ENCODE results near the gene CDCA5.
A peak's percentile ranks its signal among the peaks of the same experiment; 100 is the strongest.

CDCA5 gene

DNA sequence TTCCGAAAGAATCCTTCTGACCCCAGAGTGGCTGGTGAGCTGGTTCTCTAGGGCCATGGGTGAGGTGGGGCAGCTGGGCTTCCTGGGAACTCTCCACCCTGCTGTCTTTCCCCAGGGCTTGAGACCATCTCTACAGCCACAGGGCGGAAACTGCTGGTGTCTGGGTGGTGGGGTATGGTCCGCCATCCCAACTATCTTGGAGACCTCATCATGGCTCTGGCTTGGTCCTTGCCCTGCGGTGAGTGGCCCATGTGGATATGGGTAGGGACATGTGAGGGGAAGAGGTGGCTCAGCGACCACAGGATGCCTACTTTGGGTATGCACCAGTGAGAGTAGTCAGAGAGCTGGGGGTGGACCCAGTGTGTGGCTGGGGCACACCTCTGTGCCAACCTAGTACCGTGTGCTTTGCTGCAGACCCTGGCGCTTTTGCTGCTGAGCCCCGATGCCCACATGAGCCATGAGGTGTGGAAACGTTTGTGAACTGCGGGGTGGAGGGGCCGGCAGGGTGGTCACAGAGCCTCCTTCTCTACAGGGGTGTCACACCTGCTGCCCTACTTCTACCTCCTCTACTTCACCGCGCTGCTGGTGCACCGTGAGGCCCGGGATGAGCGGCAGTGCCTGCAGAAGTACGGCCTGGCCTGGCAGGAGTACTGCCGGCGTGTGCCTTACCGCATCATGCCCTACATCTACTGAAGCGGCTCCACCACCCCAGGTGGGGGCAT lies 31.7 kb upstream of the CDCA5 start:
- H3K4me3 ChIP-seq (ENCODE audit: low read length), result no peak overlapping the region
- H3K36me3 ChIP-seq (ENCODE audit: insufficient read depth, low read length), result peaks cover 43% of the 10 kb centered on the region

DNA sequence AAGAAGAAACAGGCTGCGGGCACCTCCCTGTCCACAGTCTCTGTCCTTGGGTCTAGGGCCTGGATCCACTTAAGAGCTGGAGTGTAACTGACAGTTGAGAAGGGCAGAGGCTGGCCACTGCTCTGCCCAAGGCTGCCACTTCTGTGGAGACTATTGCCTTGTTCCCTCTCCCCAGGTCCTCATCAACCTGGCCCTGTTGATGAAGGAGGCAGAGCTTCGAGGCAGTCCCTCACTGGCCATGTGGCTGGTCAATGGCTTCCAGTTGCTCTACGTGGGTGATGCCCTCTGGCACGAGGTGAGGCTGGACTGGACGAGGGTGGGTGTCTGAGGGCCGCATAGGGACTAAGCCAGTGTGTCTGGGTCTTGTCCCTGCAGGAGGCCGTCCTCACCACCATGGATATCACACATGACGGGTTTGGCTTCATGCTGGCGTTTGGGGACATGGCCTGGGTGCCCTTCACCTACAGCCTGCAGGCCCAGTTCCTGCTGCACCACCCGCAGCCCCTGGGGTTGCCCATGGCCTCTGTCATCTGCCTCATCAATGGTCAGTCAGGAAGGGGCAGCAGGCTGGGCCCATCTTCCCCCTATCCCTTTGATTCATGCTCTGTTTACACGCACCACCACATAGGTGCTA lies 30.8 kb upstream of the CDCA5 start:
- Histone ChIP-seq H3K4me1 (ENCODE audit: insufficient read depth, low read length) (peaks cover 47% of the 10 kb centered on the region), H2AFZ (ENCODE audit: low read depth, low read length) (no peak overlapping the region), H3K4me3 (ENCODE audit: low read length) (no peak overlapping the region), H3K36me3 (ENCODE audit: insufficient read depth, low read length) (peaks cover 35% of the 10 kb centered on the region), H3K9me3 (ENCODE audit: low read length) (no peaks in the 10 kb centered on the region), H3K27me3 (ENCODE audit: insufficient read depth, low read length) (no peaks in the 10 kb centered on the region)

More for the DNA sequence above, 31.7 kb upstream of the CDCA5 start:
- Histone ChIP-seq H3K27me3 (ENCODE audit: insufficient read depth, low read length) (no peaks in the 10 kb centered on the region), H2AFZ (ENCODE audit: low read depth, low read length) (no peak overlapping the region), H3K4me1 (ENCODE audit: insufficient read depth, low read length) (peaks cover 45% of the 10 kb centered on the region), H3K9me3 (ENCODE audit: low read length) (no peaks in the 10 kb centered on the region)

DNA sequence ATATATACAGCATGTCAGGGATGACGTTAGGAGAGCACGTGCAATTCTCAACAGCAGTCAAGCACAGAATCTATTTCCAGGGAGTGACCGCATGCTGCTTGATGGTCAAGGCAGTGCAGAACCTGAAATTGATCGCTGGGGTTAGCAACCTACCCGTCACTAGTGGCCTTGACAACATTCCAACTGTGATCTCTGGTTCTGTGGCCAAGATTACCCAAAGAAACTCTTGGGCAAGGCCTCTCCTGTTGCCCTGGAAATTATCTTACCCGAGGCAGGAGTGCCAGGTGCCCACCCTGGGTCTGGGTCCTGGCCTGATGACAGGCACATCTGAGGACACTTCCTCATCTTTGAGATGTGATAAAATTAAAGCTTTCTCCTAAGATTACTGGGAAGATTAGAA lies 30.0 kb upstream of the CDCA5 start:
- H2AFZ ChIP-seq (ENCODE audit: low read depth, low read length), result no peak overlapping the region
- no peaks in the 10 kb centered on the region for H3K9me3 ChIP-seq (ENCODE audit: low read length)
- H3K36me3 ChIP-seq (ENCODE audit: insufficient read depth, low read length), result peaks cover 33% of the 10 kb centered on the region
- no peak overlapping the region for H3K4me3 ChIP-seq (ENCODE audit: low read length)
- H3K27me3 ChIP-seq (ENCODE audit: insufficient read depth, low read length), result no peaks in the 10 kb centered on the region
- H3K4me1 ChIP-seq (ENCODE audit: insufficient read depth, low read length), result peaks cover 47% of the 10 kb centered on the region

GRCh38 chr11:65113361-65113756 lies 29.5 kb upstream of the CDCA5 start:
- Histone ChIP-seq H2AFZ (ENCODE audit: low read depth, low read length) (no peak overlapping the region), H3K36me3 (ENCODE audit: insufficient read depth, low read length) (peaks cover 32% of the 10 kb centered on the region), H3K4me3 (ENCODE audit: low read length) (peak overlapping the region; percentile 95), H3K4me1 (ENCODE audit: insufficient read depth, low read length) (peaks cover 47% of the 10 kb centered on the region), H3K27me3 (ENCODE audit: insufficient read depth, low read length) (no peaks in the 10 kb centered on the region), H3K9me3 (ENCODE audit: low read length) (no peaks in the 10 kb centered on the region)

GRCh38 chr11:65112546-65113360 lies 28.9 kb upstream of the CDCA5 start:
- H3K4me3 ChIP-seq (ENCODE audit: low read length), result peak overlapping the region; percentile 95
- H3K27me3 ChIP-seq (ENCODE audit: insufficient read depth, low read length), result no peaks in the 10 kb centered on the region
- no peaks in the 10 kb centered on the region for H3K9me3 ChIP-seq (ENCODE audit: low read length)
- H3K36me3 ChIP-seq (ENCODE audit: insufficient read depth, low read length), result peaks cover 31% of the 10 kb centered on the region
- peaks cover 47% of the 10 kb centered on the region for H3K4me1 ChIP-seq (ENCODE audit: insufficient read depth, low read length)
- H2AFZ ChIP-seq (ENCODE audit: low read depth, low read length), result no peak overlapping the region

DNA sequence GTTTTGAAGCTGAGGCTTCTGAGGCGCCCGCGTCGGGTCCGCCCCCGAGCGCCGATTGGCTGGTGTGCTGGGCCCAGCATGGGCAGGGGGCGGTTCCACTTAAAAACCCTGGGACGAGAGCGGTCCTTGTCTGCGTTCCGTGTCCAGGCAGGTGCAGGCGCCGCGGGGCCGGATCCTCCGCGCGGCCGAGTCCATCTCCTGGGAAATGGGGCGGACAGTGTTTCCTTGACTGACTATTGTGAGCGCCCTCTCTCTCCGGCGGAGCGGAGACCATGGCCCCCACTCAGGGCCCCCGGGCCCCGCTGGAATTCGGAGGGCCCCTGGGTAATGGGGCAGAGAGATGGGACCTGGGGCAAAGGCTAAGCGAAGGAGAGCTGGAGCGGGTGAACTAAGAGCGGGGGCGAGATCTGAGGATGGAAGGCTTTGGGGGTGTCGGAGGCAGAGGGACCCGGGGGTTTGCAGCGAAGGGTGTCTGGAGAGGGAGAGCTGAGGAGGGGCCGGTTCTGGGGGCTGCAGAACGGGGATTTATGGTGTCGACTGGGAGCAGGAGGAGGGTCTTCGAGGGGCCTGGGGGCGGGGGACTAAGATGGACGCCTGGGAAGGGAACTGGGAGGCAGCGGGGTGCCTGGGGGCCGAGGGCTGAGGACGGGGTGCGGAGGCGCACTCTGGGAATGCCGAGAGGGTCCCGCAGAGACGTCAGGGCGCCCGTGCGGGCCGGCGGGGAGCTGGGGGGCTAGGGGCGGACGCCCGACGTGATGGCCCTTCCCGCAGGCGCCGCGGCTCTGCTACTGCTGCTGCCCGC lies 28.1 kb upstream of the CDCA5 start, which contains the start of gene TM7SF2:
Gene TM7SF2 (plus strand): TSS at position 129 of the 802 bp plus-strand sequence. CDS start 144 bp downstream, at position 273.
- Histone ChIP-seq H3K4me3 (ENCODE audit: low read length) (peak within 1 kb of the TSS; percentile 95), H3K36me3 (ENCODE audit: insufficient read depth, low read length) (peaks cover 31% of the 10 kb centered on the region), H2AFZ (ENCODE audit: low read depth, low read length) (no peak within 1 kb of the TSS), H3K9me3 (ENCODE audit: low read length) (no peaks in the 10 kb centered on the region), H3K27me3 (ENCODE audit: insufficient read depth, low read length) (no peaks in the 10 kb centered on the region), H3K4me1 (ENCODE audit: insufficient read depth, low read length) (peaks cover 45% of the 10 kb centered on the region)

DNA sequence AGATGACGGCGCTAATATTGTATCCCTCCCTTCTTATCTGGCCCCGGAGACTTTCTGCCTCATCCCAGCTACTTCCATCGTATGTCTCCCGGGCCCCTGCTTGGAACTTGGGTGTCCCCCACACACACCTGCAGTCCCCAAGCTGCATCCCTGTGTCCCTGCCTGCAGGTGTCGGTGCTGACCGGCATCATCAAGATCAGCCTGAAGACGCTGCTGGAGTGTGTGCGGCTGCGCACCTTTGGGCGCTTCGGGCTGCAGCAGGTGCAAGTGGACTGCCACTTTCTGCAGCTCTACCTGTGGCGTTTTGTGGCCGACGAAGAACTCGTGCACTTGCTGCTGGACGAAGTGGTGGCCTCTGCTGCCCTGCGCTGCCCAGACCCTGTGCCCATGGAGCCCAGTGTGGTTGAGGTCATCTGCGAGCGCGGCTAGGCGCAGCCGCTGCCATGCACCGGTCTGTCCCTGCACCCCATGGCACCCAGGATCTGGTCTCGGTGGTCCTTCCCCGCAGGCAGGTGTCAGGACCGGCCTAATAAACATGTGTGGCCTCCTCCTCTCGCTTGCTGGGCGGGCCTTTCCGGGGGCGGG lies 27.4 kb upstream of the CDCA5 start:
- H3K27me3 ChIP-seq (ENCODE audit: insufficient read depth, low read length), result no peaks in the 10 kb centered on the region
- peaks cover 28% of the 10 kb centered on the region for H3K36me3 ChIP-seq (ENCODE audit: insufficient read depth, low read length)
- peak overlapping the region; percentile 95 for H3K4me3 ChIP-seq (ENCODE audit: low read length)
- no peaks in the 10 kb centered on the region for H3K9me3 ChIP-seq (ENCODE audit: low read length)
- no peak overlapping the region for H2AFZ ChIP-seq (ENCODE audit: low read depth, low read length)
- H3K4me1 ChIP-seq (ENCODE audit: insufficient read depth, low read length), result peaks cover 38% of the 10 kb centered on the region

DNA sequence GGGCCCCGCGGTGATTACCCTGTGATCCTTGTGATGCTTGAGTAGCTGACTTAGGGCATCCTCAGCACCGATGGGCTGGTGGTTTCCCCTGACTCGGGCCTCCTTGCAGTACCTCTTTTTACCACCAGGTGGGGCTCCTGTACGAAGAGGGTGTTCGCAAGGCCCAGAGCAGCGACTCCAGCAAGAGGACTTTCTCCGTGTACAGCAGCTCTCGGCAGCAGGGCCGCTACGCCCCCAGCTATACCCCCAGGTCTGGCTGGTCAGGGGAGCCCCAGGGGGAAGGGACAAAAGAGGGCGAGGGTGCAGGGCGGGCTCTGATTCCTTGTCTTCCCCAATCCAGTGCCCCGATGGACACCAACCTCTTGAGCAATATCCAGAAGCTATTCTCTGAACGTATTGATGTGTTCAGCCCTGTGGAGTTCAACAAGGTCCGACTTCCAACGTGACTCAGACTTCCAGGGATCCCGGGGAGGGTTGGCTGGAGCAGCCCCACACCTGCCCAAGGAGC lies 26.6 kb upstream of the CDCA5 start:
- Histone ChIP-seq H3K4me3 (ENCODE audit: low read length) (no peak overlapping the region), H3K4me1 (ENCODE audit: insufficient read depth, low read length) (peaks cover 30% of the 10 kb centered on the region), H3K9me3 (ENCODE audit: low read length) (no peaks in the 10 kb centered on the region), H2AFZ (ENCODE audit: low read depth, low read length) (no peak overlapping the region), H3K36me3 (ENCODE audit: insufficient read depth, low read length) (peaks cover 20% of the 10 kb centered on the region), H3K27me3 (ENCODE audit: insufficient read depth, low read length) (no peaks in the 10 kb centered on the region)

DNA sequence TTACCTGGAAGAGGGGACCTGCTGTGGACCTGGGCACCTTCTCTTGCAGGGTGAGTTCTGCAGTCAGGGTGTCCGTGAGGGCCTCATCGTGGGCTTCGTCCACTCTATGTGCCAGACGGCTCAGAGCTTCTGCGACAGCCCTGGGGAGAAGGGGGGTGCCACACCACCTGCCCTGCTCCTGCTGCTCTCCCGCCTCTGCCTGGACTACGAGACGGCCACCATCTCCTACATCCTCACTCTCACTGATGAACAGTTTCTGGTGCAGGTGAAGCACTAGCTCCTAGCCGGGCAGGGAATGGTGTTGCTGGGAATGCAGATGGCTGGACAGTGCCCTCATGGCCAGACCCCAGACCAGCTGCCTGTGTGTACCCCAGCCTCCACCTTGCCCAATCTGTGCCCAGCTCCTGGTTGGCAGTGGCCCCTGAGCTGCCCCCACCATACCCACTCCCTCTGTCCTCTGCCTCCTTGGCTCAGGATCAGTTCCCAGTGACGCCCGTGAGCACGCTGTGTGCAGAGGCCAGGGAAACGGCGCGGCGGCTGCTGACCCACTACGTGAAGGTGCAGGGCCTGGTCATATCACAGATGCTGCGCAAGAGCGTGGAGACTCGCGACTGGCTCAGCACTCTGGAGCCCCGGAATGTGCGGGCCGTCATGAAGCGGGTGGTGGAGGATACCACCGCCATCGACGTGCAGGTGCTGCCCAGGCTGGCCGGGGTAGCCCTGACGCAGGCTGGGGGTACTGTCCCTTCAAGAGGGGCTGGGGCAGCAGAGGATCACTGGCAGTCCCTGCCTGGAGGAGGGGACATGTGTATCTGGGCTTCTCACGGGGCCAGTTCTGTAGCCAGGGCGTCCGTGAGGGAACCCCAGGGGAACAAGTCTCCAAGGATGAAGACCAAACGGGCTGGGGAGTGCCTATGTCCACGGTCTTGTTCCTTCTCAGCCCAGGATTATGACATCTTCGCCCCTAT lies 25.7 kb upstream of the CDCA5 start:
- H2AFZ ChIP-seq (ENCODE audit: low read depth, low read length), result no peak overlapping the region
- no peaks in the 10 kb centered on the region for H3K27me3 ChIP-seq (ENCODE audit: insufficient read depth, low read length)
- no peaks in the 10 kb centered on the region for H3K9me3 ChIP-seq (ENCODE audit: low read length)
- peaks cover 24% of the 10 kb centered on the region for H3K4me1 ChIP-seq (ENCODE audit: insufficient read depth, low read length)
- H3K36me3 ChIP-seq (ENCODE audit: insufficient read depth, low read length), result peaks cover 11% of the 10 kb centered on the region
- no peak overlapping the region for H3K4me3 ChIP-seq (ENCODE audit: low read length)

DNA sequence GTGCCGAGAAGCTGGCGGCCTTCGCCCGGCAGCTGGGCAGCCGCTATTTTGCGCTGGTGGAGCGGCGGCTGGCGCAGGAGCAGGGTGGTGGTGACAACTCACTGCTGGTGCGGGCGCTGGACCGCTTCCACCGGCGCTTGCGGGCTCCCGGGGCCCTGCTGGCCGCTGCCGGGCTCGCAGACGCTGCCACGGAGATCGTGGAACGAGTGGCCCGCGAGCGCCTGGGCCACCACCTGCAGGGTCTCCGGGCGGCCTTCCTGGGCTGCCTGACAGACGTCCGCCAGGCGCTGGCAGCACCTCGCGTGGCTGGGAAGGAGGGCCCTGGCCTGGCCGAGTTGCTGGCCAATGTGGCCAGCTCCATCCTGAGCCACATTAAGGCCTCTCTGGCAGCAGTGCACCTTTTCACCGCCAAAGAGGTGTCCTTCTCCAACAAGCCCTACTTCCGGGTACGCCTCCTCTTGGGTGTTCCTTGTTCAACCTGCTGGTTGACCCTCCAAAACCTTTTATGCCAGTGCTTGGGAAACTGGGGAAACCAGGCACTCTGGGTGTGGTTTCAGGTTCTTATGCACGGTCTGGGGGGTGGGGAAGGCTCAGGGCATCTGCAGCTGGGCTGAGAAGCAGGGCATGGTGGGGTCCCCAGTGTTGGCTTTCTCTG lies 24.8 kb upstream of the CDCA5 start:
- H3K9me3 ChIP-seq (ENCODE audit: low read length), result no peaks in the 10 kb centered on the region
- no peak overlapping the region for H2AFZ ChIP-seq (ENCODE audit: low read depth, low read length)
- H3K4me3 ChIP-seq (ENCODE audit: low read length), result no peak overlapping the region
- H3K4me1 ChIP-seq (ENCODE audit: insufficient read depth, low read length), result peaks cover 24% of the 10 kb centered on the region
- no peaks in the 10 kb centered on the region for H3K27me3 ChIP-seq (ENCODE audit: insufficient read depth, low read length)
- peaks cover 2% of the 10 kb centered on the region for H3K36me3 ChIP-seq (ENCODE audit: insufficient read depth, low read length)

Data from neuron (in vitro differentiated cells).